Hepatocyte (in vitro differentiated cells): ENCODE data around the gene ZBTB21.

Experiments used
- CTCF ChIP-seq: fragments of 200-600 bp; sonication (generic); IDR thresholded peaks from 2 replicates; pipeline ENCODE4 v1.5.1; 2016; ENCODE audit warnings: antibody characterized with exemption, mild to moderate bottlenecking; ENCODE audit not compliant: poor library complexity
- EZH2 ChIP-seq: fragments of 200-600 bp; sonication (generic); IDR thresholded peaks from 2 replicates; pipeline ENCODE4 v1.6.1; 2016; ENCODE audit warnings: antibody characterized with exemption, mild to moderate bottlenecking, borderline replicate concordance

- TF ChIP-seq CTCF (no peak), EZH2 (no peak)
Measured at GRCh38 chr21:42017022-42017421, 6.9 kb upstream of the ZBTB21 start.
